Endothelial cell (in vitro differentiated cells): ENCODE data around the gene ARHGEF2. TPM values are rescaled to one million over a fixed set of nuclear protein-coding genes. Genes with fewer than 3 reads are reported as not detected.

Experiments used
- DNase-seq: peaks from one replicate; pipeline ENCODE4 v3.0.0; 2021; ENCODE audit warnings: low spot score
- H3K27ac Mint-ChIP-seq: one replicate; pipeline ENCODE4 v1.8.0; 2021; ENCODE audit warnings: mixed read lengths, inconsistent platforms; ENCODE audit not compliant: unreplicated experiment
- H3K27me3 Mint-ChIP-seq: one replicate; pipeline ENCODE4 v1.8.0; 2021; ENCODE audit warnings: mild to moderate bottlenecking, moderate library complexity, mixed read lengths, inconsistent platforms; ENCODE audit not compliant: unreplicated experiment
- H3K36me3 Mint-ChIP-seq: one replicate; pipeline ENCODE4 v1.8.0; 2021; ENCODE audit warnings: mild to moderate bottlenecking, low read depth, mixed read lengths, inconsistent platforms; ENCODE audit not compliant: unreplicated experiment
- H3K4me1 Mint-ChIP-seq: one replicate; pipeline ENCODE4 v1.8.0; 2021; ENCODE audit warnings: mild to moderate bottlenecking, mixed read lengths, inconsistent platforms; ENCODE audit not compliant: unreplicated experiment
- H3K4me3 Mint-ChIP-seq: one replicate; pipeline ENCODE4 v1.8.0; 2021; ENCODE audit warnings: mild to moderate bottlenecking, mixed read lengths, inconsistent platforms; ENCODE audit not compliant: unreplicated experiment
- H3K9me3 Mint-ChIP-seq: one replicate; pipeline ENCODE4 v1.8.0; 2021; ENCODE audit warnings: mixed read lengths, inconsistent platforms; ENCODE audit not compliant: unreplicated experiment
- total RNA-seq: library from RNA; stranded (reverse); fragmentation: NEBNext Ultra II Directional; extraction: Animal tissue kit (Norgen Biotek cat#: 25700); gene quantifications from one replicate; pipeline ENCODE4 v1.2.1, GENCODE V29; 2021; ENCODE audit not compliant: unreplicated experiment
- TF ChIP-seq, protein P1 (sequence below): fragments of 200-600 bp; sonication (generic); IDR thresholded peaks from one replicate; pipeline ENCODE4 v1.5.0; 2021; ENCODE audit warnings: antibody characterized with exemption; ENCODE audit not compliant: unreplicated experiment

Gene ARHGEF2
- total RNA-seq, 1 donor from 2014 or later = 244 TPM

DNA sequence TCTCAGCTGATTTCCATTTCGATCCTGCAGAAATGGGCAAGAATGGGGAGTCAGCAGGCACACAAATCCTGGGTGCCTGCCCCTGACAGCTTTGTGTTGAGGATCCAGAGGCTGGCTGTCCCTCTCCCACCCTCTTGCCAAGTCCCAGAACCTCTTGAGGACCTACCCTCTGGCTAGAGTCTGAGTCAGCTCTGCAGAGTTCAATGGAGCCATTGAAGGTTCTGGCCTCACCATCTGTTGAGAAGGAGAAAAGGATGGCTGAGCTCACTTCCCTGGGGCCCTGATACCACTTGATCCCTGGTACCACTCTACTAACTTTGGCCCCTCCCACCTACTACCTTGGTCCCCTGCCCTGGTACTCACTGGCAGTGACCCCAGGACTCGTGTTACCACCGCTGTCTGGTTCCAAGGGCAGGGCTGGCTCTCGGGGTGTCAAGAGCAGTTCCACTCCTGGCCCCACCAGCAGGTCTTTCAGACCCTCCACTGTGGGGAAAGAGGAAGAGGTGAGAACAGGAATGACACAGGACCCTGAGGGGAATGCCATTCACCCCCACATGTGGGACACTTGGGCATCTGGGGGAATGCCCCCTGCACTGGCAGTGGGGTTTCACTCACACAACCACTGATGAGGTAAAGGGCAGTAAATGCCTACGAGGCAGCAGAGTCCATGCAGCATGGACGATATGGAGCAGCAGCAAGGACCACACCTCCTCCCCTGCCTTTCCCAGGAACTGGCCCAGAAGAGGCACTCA, 26.4 kb downstream of the ARHGEF2 start:
- DNase-seq = no peak
- no peaks in the 10 kb centered on the region for H3K9me3 Mint-ChIP-seq
- H3K4me3 Mint-ChIP-seq = no peak overlapping the region
- TF ChIP-seq, protein P1, sequence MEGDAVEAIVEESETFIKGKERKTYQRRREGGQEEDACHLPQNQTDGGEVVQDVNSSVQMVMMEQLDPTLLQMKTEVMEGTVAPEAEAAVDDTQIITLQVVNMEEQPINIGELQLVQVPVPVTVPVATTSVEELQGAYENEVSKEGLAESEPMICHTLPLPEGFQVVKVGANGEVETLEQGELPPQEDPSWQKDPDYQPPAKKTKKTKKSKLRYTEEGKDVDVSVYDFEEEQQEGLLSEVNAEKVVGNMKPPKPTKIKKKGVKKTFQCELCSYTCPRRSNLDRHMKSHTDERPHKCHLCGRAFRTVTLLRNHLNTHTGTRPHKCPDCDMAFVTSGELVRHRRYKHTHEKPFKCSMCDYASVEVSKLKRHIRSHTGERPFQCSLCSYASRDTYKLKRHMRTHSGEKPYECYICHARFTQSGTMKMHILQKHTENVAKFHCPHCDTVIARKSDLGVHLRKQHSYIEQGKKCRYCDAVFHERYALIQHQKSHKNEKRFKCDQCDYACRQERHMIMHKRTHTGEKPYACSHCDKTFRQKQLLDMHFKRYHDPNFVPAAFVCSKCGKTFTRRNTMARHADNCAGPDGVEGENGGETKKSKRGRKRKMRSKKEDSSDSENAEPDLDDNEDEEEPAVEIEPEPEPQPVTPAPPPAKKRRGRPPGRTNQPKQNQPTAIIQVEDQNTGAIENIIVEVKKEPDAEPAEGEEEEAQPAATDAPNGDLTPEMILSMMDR = no peak
- peak overlapping the region; percentile 18 for H3K27ac Mint-ChIP-seq
- peaks cover 12% of the 10 kb centered on the region for H3K4me1 Mint-ChIP-seq
- peaks cover 8% of the 10 kb centered on the region for H3K27me3 Mint-ChIP-seq
- peaks cover 40% of the 10 kb centered on the region for H3K36me3 Mint-ChIP-seq

DNA sequence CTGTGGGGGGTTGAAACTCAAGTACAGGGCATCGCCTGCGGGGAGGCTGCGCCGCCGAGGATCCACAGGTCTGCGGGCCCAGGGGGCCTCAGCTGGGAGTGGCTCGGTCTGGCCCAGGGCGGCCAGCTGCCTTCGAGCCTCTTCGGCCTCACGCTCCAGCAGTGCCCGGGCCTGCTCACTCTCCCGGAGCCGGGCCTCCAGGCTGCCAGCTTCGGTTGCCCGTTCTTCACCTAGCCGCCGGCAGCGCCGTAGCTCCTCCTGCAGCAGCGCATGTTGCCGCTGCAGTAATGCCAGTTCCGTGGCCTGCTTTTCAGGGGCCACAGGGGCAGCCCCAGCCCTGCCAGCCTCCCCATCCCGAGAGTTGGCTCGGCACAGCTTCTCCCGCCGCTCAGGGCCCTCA, 27.5 kb downstream of the ARHGEF2 start:
- H3K27ac Mint-ChIP-seq = no peak overlapping the region
- peaks cover 8% of the 10 kb centered on the region for H3K27me3 Mint-ChIP-seq
- no peak for DNase-seq
- peaks cover 22% of the 10 kb centered on the region for H3K4me1 Mint-ChIP-seq
- peaks cover 49% of the 10 kb centered on the region for H3K36me3 Mint-ChIP-seq
- TF ChIP-seq, protein P1 = no peak
- no peaks in the 10 kb centered on the region for H3K9me3 Mint-ChIP-seq
- no peak overlapping the region for H3K4me3 Mint-ChIP-seq

DNA sequence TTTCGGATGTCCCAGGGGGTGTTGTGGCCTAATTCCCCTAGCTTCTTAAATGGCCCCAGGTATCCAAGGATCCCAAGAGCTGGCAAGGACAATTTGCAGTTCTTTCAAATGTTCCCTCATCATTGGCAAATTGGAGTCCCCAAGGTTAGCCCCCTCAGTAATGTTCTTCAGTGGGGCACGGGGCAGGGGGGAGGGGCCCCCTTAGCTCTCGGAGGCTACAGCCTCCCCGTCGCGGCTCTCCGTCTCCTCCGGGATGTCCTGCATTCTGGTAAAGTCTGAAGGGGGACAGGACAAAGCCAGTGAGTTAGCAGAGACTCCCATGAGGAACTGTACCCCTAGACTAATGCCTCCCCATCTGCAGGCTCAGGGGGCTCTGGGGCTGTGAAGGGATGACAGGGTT, 30.6 kb downstream of the ARHGEF2 start:
- DNase-seq = no peak
- no peaks in the 10 kb centered on the region for H3K9me3 Mint-ChIP-seq
- TF ChIP-seq, protein P1 = no peak
- peaks cover 32% of the 10 kb centered on the region for H3K36me3 Mint-ChIP-seq
- H3K27ac Mint-ChIP-seq = no peak overlapping the region
- H3K27me3 Mint-ChIP-seq = peaks cover 14% of the 10 kb centered on the region
- H3K4me3 Mint-ChIP-seq = no peak overlapping the region
- H3K4me1 Mint-ChIP-seq = peaks cover 35% of the 10 kb centered on the region

DNA sequence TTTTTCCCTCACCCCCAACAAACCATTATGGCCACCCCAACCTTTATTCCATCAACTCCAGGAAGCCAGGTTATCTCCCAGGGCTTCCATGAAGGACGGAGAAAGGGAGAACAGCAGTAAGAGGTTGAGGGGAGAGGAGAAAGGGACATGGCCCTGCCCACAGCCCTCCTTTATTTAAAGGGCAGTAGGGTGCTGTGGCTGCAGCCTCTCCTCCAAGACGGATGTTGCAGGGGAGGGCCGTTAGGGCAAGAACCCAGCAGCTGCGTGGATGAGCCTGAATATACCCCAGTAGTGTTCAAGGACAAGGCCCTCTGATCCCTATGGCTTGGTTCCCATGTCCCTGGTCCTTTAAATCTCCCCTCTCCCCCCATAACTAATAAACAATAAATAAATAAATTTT, 31.1 kb downstream of the ARHGEF2 start:
- H3K4me3 Mint-ChIP-seq = peak overlapping the region; percentile 4
- H3K27ac Mint-ChIP-seq = no peak overlapping the region
- no peaks in the 10 kb centered on the region for H3K9me3 Mint-ChIP-seq

More for the DNA sequence above, 31.1 kb downstream of the ARHGEF2 start:
- Mint-ChIP-seq H3K27me3 (peaks cover 14% of the 10 kb centered on the region), H3K4me1 (peaks cover 40% of the 10 kb centered on the region), H3K36me3 (peaks cover 32% of the 10 kb centered on the region)
- TF ChIP-seq, protein P1 = no peak
- no peak for DNase-seq
